ENCODE data around the gene KRTAP2-4. TPM values are rescaled to one million over a fixed set of nuclear protein-coding genes. Genes with fewer than 3 reads are reported as not detected.
"Not testable (repeated sequence)": the region's sequence is repeated elsewhere in the genome, so short reads cannot be mapped to it uniquely, and the experiment has no call there.

The KRTAP2-4 gene
- polyA plus RNA-seq, 1 donor (not counting 4 experiments of a cell fraction or from before 2014, with no cell fraction given) = not detected

GRCh38 chr17:41042953-41043352 lies 22.7 kb downstream of the KRTAP2-4 start:
- H3K36me3 ChIP-seq (ENCODE audit: control insufficient read depth in 2 of 2, extremely low read depth in 1 of 2, insufficient read depth in 2 of 2, low read length in 2 of 2) = no peaks in the 10 kb centered on the region
- H3K9me3 ChIP-seq (ENCODE audit: control insufficient read depth, low read depth, low read length) = no peaks in the 10 kb centered on the region
- DNase-seq (ENCODE audit: low read depth, low spot score) = no peak
- no peak overlapping the region for H2AFZ ChIP-seq (ENCODE audit: control insufficient read depth, low read length)
- H3K27me3 ChIP-seq (ENCODE audit: control insufficient read depth, extremely low read depth, insufficient read depth, low read length) = no peaks in the 10 kb centered on the region
- no peak for FAIRE-seq
- H3K4me1 ChIP-seq (ENCODE audit: control insufficient read depth, extremely low read depth, insufficient read depth, low read length) = no peaks in the 10 kb centered on the region
- H3K27ac ChIP-seq (ENCODE audit: control insufficient read depth, insufficient read depth, low read length) = no peak overlapping the region
- H3K9ac ChIP-seq (ENCODE audit: control insufficient read depth, extremely low read depth, insufficient read depth, low read length) = no peak overlapping the region
- H3K79me2 ChIP-seq (ENCODE audit: control insufficient read depth, insufficient read depth, low read length) = no peaks in the 10 kb centered on the region
- H4K20me1 ChIP-seq (ENCODE audit: control insufficient read depth, extremely low read depth, insufficient read depth, low read length) = no peaks in the 10 kb centered on the region
- H3K4me2 ChIP-seq (ENCODE audit: control insufficient read depth, extremely low read depth, insufficient read depth, low read depth, low read length) = no peak overlapping the region
- H3K9me1 ChIP-seq (ENCODE audit: control insufficient read depth, extremely low read depth, insufficient read depth, low read length) = no peaks in the 10 kb centered on the region
- H3K4me3 ChIP-seq (ENCODE audit: control insufficient read depth in 2 of 3, extremely low read depth in 1 of 3, insufficient read depth in 2 of 3, low read depth in 1 of 3, low read length in 3 of 3) = no peak overlapping the region
- TF ChIP-seq EZH2 (IDR thresholded peaks at IDR 0.05; ENCODE audit: low read length) = no peak
- TF ChIP-seq, protein P1, sequence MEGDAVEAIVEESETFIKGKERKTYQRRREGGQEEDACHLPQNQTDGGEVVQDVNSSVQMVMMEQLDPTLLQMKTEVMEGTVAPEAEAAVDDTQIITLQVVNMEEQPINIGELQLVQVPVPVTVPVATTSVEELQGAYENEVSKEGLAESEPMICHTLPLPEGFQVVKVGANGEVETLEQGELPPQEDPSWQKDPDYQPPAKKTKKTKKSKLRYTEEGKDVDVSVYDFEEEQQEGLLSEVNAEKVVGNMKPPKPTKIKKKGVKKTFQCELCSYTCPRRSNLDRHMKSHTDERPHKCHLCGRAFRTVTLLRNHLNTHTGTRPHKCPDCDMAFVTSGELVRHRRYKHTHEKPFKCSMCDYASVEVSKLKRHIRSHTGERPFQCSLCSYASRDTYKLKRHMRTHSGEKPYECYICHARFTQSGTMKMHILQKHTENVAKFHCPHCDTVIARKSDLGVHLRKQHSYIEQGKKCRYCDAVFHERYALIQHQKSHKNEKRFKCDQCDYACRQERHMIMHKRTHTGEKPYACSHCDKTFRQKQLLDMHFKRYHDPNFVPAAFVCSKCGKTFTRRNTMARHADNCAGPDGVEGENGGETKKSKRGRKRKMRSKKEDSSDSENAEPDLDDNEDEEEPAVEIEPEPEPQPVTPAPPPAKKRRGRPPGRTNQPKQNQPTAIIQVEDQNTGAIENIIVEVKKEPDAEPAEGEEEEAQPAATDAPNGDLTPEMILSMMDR (optimal IDR thresholded peaks at IDR 0.05 in 1 of 3, IDR thresholded peaks at IDR 0.05 in 1 of 3, conservative IDR thresholded peaks at IDR 0.05 in 1 of 3; ENCODE audit: extremely low read depth in 1 of 3, insufficient read depth in 2 of 3, low read length in 3 of 3) = no peak
- dilution Hi-C loops (cut with MboI; ENCODE audit: extremely low pct_ligation_motif_present, low sequenced_read_pairs) = no loop called here

- dilution Hi-C loops (cut with MboI; ENCODE audit: extremely low pct_ligation_motif_present, low sequenced_read_pairs); H3K27ac ChIP-seq (ENCODE audit: control insufficient read depth, insufficient read depth, low read length); H3K4me2 ChIP-seq (ENCODE audit: control insufficient read depth, extremely low read depth, insufficient read depth, low read depth, low read length); H3K36me3 ChIP-seq (ENCODE audit: control insufficient read depth in 2 of 2, extremely low read depth in 1 of 2, insufficient read depth in 2 of 2, low read length in 2 of 2); H3K9me1 ChIP-seq (ENCODE audit: control insufficient read depth, extremely low read depth, insufficient read depth, low read length); H4K20me1 ChIP-seq (ENCODE audit: control insufficient read depth, extremely low read depth, insufficient read depth, low read length); H3K4me3 ChIP-seq (ENCODE audit: control insufficient read depth in 2 of 3, extremely low read depth in 1 of 3, insufficient read depth in 2 of 3, low read depth in 1 of 3, low read length in 3 of 3); H3K27me3 ChIP-seq (ENCODE audit: control insufficient read depth, extremely low read depth, insufficient read depth, low read length); H3K9ac ChIP-seq (ENCODE audit: control insufficient read depth, extremely low read depth, insufficient read depth, low read length); H3K79me2 ChIP-seq (ENCODE audit: control insufficient read depth, insufficient read depth, low read length); H3K9me3 ChIP-seq (ENCODE audit: control insufficient read depth, low read depth, low read length); H3K4me1 ChIP-seq (ENCODE audit: control insufficient read depth, extremely low read depth, insufficient read depth, low read length); DNase-seq (ENCODE audit: low read depth, low spot score): not testable (repeated sequence)
- FAIRE-seq = peak; percentile 48
- peak within 1 kb of the TSS; percentile 74 for H2AFZ ChIP-seq (ENCODE audit: control insufficient read depth, low read length)
These were observed 24.7 kb downstream of the KRTAP2-4 start, which contains the start of gene KRTAP1-1 for GRCh38 chr17:41040783-41041571. Gene KRTAP1-1 (minus strand): TSS chr17:41041450. CDS start chr17:41041397, 53 bp downstream.

Data from keratinocyte (primary cell).